HG02763 (cell line): ENCODE data around the gene ADAMTS17.

ENCODE experiments used
- ATAC-seq: cut with Tn5 transposase; IDR thresholded peaks from one replicate; pipeline ENCODE4 v1.9.1; 2021; ENCODE audit warnings: mild to moderate bottlenecking, moderate library complexity; ENCODE audit not compliant: unreplicated experiment

The ADAMTS17 gene

GRCh38 chr15:100281096-100281917 is 60.5 kb downstream of the ADAMTS17 start:
- ATAC-seq = no peak

- no peak for ATAC-seq
These were observed 61.9 kb downstream of the ADAMTS17 start for GRCh38 chr15:100279849-100280248.

GRCh38 chr15:100279446-100279845 is 62.3 kb downstream of the ADAMTS17 start:
- no peak for ATAC-seq

GRCh38 chr15:100278596-100279380 is 63.0 kb downstream of the ADAMTS17 start:
- no peak for ATAC-seq

GRCh38 chr15:100277087-100277855 is 64.5 kb downstream of the ADAMTS17 start:
- ATAC-seq = no peak

GRCh38 chr15:100276506-100276905 is 65.3 kb downstream of the ADAMTS17 start:
- no peak for ATAC-seq

GRCh38 chr15:100275641-100276040 is 66.1 kb downstream of the ADAMTS17 start:
- no peak for ATAC-seq

- no peak for ATAC-seq
These were observed 71.9 kb downstream of the ADAMTS17 start for GRCh38 chr15:100269831-100270230.

- ATAC-seq = no peak
These were observed 75.6 kb downstream of the ADAMTS17 start for GRCh38 chr15:100266166-100266565.

GRCh38 chr15:100265641-100266035 is 76.1 kb downstream of the ADAMTS17 start:
- no peak for ATAC-seq

- no peak for ATAC-seq
These were observed 76.7 kb downstream of the ADAMTS17 start for GRCh38 chr15:100264994-100265640.

- no peak for ATAC-seq
These were observed 77.9 kb downstream of the ADAMTS17 start for GRCh38 chr15:100263721-100264455.

- no peak for ATAC-seq
These were observed 78.7 kb downstream of the ADAMTS17 start for GRCh38 chr15:100263031-100263430.

GRCh38 chr15:100261302-100262240 is 80.2 kb downstream of the ADAMTS17 start:
- no peak for ATAC-seq

- ATAC-seq = no peak
These were observed 82.5 kb downstream of the ADAMTS17 start for GRCh38 chr15:100259266-100259665.

GRCh38 chr15:100256970-100257650 is 84.7 kb downstream of the ADAMTS17 start:
- no peak for ATAC-seq

- ATAC-seq = no peak
These were observed 85.4 kb downstream of the ADAMTS17 start for GRCh38 chr15:100256101-100256969.
